HAP-1 (cell line): ENCODE data around the gene MFAP4.

ENCODE experiments used
- DNase-seq, 2 experiments: peaks; one replicate each; pipeline ENCODE4 v3.0.0-alpha.2; 2016 to 2020; ENCODE audit warnings: low spot score in 2 of 2
- H3K27me3 ChIP-seq: fragments of 250-450 bp; sonication (Bioruptor Pico); 2 replicates; pipeline ENCODE4 v1.5.1; 2020; ENCODE audit warnings: low read depth, mild to moderate bottlenecking, moderate library complexity
- H3K36me3 ChIP-seq: fragments of 250-450 bp; sonication (Bioruptor Pico); replicated peaks from 2 replicates; pipeline ENCODE4 v1.5.1; 2020; ENCODE audit warnings: mild to moderate bottlenecking
- H3K4me1 ChIP-seq: fragments of 250-450 bp; sonication (Bioruptor Pico); 2 replicates; pipeline ENCODE4 v1.5.1; 2020; ENCODE audit warnings: mild to moderate bottlenecking
- H3K4me3 ChIP-seq: fragments of 250-450 bp; sonication (Bioruptor Pico); 2 replicates; pipeline ENCODE4 v1.5.1; 2020; ENCODE audit warnings: mild to moderate bottlenecking, moderate library complexity
- H3K9me3 ChIP-seq: fragments of 250-450 bp; sonication (Bioruptor Pico); 2 replicates; pipeline ENCODE4 v1.5.1; 2020; ENCODE audit warnings: mild to moderate bottlenecking, moderate library complexity
- in situ Hi-C: fragments of 300-500 bp; cut with MboI; formaldehyde crosslinking; loops from 3 replicates; pipeline ENCODE4 v1.14.3; 2020; ENCODE audit warnings: low sequenced_read_pairs, inconsistent platforms, mixed read lengths

Gene MFAP4, protein sequence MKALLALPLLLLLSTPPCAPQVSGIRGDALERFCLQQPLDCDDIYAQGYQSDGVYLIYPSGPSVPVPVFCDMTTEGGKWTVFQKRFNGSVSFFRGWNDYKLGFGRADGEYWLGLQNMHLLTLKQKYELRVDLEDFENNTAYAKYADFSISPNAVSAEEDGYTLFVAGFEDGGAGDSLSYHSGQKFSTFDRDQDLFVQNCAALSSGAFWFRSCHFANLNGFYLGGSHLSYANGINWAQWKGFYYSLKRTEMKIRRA

GRCh38 chr17:19386974-19387920 is at the start of gene MFAP4:
Gene MFAP4 (minus strand): TSS chr17:19387190. CDS start chr17:19387155, 35 bp downstream.
- in situ Hi-C loops = no loop called here
- no peak for DNase-seq
- H3K4me1 ChIP-seq = no peaks in the 10 kb centered on the region
- H3K27me3 ChIP-seq = no peaks in the 10 kb centered on the region
- H3K4me3 ChIP-seq = no peak within 1 kb of the TSS
- peaks cover 24% of the 10 kb centered on the region for H3K36me3 ChIP-seq
- H3K9me3 ChIP-seq = no peaks in the 10 kb centered on the region

GRCh38 chr17:19433727-19434340 is 46.8 kb upstream of the MFAP4 start:
- in situ Hi-C loops = loop anchor here (10.0 kb wide), 1 partner anchor 61 kb away; no protein-coding TSS in a partner anchor
- Histone ChIP-seq H3K9me3 (peaks cover 3% of the 10 kb centered on the region; the same call in 1 of the 2 replicates), H3K36me3 (no peaks in the 10 kb centered on the region), H3K27me3 (no peaks in the 10 kb centered on the region), H3K4me1 (peaks cover 35% of the 10 kb centered on the region), H3K4me3 (no peak overlapping the region)
- no peak for DNase-seq

DNA sequence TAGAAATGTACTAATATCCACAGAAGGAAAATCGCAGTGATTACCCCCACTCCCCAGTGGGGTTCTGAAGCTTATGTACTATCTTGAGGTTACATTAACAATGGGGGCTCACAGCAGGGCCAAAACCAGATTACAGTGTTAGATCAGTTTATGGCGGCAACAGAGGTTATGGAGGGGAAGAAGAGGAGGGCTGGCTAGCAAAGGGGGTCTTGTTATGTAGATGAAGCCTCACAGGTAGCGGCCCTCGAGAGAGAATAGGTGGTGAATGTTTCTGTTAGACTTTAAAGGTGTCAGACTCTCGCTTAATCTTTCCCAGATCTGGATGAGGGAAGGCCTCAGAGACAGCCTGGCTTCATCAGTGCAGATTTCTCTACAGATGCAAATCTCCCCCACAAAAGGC is 46.3 kb upstream of the MFAP4 start:
- in situ Hi-C loops = loop anchor here (10.0 kb wide), 1 partner anchor 62 kb away; no protein-coding TSS in a partner anchor

DNA sequence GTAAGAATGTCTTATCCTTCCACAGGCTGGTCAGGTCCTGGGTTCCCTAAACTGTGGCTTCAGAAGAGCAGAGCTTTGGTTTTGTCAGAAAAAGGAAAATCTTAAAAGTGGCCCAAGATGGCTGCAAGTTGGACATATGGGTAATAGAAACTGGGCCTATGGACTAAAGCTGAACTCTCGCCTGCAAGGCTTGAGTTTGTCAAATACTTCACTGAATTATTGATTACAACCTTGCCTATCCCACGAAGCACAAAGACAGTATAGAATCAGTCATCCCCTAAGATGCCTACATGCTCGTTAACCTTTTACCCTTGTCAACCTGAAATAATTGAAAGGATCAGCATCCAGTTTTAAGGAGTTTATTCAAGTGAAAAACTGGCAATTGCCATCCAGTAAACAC is 44.7 kb upstream of the MFAP4 start:
- Histone ChIP-seq H3K36me3 (no peaks in the 10 kb centered on the region), H3K4me1 (peaks cover 29% of the 10 kb centered on the region), H3K9me3 (no peaks in the 10 kb centered on the region), H3K27me3 (no peaks in the 10 kb centered on the region), H3K4me3 (no peak overlapping the region)
- in situ Hi-C loops = loop anchor here (10.0 kb wide), 1 partner anchor 63 kb away; no protein-coding TSS in a partner anchor
- DNase-seq = no peak

More for the DNA sequence above, 46.3 kb upstream of the MFAP4 start:
- Histone ChIP-seq H3K27me3 (no peaks in the 10 kb centered on the region), H3K36me3 (no peaks in the 10 kb centered on the region), H3K4me1 (peaks cover 35% of the 10 kb centered on the region), H3K4me3 (no peak overlapping the region), H3K9me3 (no peaks in the 10 kb centered on the region; the same call in 1 of the 2 replicates)
- peak in 1 of 2 experiments; percentile 15 for DNase-seq

DNA sequence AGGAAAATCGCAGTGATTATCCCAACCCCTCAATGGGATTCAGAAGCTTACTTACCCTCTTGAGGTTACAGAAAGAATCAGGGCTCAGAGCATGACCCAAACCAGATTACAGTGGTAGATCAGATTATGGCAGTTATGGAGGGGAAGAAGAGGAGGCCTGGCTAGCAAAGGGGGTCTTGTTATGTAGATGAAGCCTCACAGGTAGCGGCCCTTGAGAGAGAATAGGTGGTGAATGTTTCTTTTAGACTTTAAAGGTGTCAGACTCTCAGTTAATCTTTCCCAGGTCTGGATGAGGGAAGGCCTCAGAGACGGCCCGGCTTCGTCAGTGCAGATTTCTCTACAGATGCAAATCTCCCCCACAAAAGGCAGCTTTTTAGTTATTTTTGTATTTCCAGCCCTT is 39.6 kb upstream of the MFAP4 start:
- Histone ChIP-seq H3K36me3 (no peaks in the 10 kb centered on the region), H3K4me3 (no peak overlapping the region), H3K9me3 (no peaks in the 10 kb centered on the region; the same call in 1 of the 2 replicates), H3K27me3 (no peaks in the 10 kb centered on the region), H3K4me1 (no peaks in the 10 kb centered on the region; the same call in 1 of the 2 replicates)
- DNase-seq = peak in 1 of 2 experiments; percentile 21
- in situ Hi-C loops = no loop called here

DNA sequence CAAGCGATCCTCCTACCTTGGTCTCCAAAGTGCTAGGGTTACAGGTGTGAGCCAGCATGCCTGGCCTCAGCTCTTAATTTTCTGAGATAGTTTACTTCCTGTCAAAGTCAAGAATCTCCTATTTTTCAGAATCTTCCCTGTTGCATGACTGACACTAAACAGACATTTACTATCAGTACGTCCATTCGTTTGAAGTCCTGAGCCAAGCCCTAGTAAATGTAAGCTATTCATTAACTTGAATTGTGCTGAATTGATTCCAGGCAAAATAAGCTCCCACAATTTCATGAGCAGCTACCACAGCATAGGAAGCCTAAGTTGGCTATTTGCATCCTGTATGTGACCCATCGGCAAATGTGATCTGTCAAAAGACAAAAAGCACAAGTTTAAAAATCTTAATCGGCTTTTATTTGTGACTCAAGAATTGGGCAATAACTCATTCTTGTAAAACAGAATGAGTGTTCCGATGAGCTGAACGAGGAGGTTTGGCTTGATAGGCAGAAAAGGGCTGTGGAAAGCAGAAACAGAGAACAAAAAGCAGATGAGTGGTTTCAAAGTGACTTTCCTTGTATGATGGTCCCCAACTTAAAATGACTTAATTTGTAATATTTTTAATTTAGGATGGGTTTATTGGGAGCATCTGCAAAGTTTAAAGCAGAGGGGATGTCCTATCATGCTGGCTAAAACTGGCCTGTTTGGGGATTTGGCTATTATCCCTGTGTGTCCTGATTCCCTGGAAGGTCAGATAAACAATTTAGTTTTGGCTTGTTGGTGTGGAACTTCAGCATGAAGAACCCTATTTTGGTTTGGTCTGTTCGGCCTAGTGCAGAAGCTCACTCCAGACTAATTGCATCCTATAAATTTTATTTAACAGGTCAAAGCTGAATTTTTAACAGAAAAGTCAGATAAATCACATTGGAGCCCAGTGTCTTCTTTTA is 38.2 kb upstream of the MFAP4 start:
- in situ Hi-C loops = no loop called here
- DNase-seq = no peak

GRCh38 chr17:19421926-19422325 is 34.9 kb upstream of the MFAP4 start:
- in situ Hi-C loops = no loop called here
- no peaks in the 10 kb centered on the region for H3K36me3 ChIP-seq
- no peak overlapping the region for H3K4me3 ChIP-seq
- H3K27me3 ChIP-seq = no peaks in the 10 kb centered on the region
- H3K9me3 ChIP-seq = no peaks in the 10 kb centered on the region; the same call in 1 of the 2 replicates
- DNase-seq = no peak
- no peaks in the 10 kb centered on the region; the same call in 1 of the 2 replicates for H3K4me1 ChIP-seq

More for the DNA sequence above, 38.2 kb upstream of the MFAP4 start:
- H3K4me3 ChIP-seq = no peak overlapping the region
- H3K27me3 ChIP-seq = no peaks in the 10 kb centered on the region
- H3K36me3 ChIP-seq = no peaks in the 10 kb centered on the region
- H3K4me1 ChIP-seq = no peaks in the 10 kb centered on the region; the same call in 1 of the 2 replicates
- no peaks in the 10 kb centered on the region; the same call in 1 of the 2 replicates for H3K9me3 ChIP-seq

DNA sequence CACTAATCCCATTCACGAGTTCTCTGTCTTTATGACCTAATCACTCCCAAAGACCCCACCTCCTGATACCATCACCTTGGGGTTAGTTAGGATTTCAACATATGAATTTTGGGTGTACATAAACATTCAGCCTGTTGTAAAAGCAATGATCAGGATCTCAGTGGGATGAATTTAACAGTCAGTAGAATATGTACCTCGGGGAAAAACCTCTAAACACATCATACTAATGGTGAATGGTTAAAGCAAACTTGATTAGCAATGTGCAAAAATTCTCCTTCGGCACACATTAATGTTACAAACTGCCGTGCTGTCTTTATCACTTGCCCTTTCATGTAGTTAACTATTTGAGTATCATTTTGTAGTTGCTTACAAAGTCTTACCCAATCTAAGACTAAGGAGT is 34.2 kb upstream of the MFAP4 start:
- DNase-seq = no peak
- Histone ChIP-seq H3K9me3 (no peaks in the 10 kb centered on the region; the same call in 1 of the 2 replicates), H3K27me3 (no peaks in the 10 kb centered on the region), H3K4me3 (no peak overlapping the region), H3K36me3 (no peaks in the 10 kb centered on the region), H3K4me1 (no peaks in the 10 kb centered on the region; the same call in 1 of the 2 replicates)
- in situ Hi-C loops = no loop called here

DNA sequence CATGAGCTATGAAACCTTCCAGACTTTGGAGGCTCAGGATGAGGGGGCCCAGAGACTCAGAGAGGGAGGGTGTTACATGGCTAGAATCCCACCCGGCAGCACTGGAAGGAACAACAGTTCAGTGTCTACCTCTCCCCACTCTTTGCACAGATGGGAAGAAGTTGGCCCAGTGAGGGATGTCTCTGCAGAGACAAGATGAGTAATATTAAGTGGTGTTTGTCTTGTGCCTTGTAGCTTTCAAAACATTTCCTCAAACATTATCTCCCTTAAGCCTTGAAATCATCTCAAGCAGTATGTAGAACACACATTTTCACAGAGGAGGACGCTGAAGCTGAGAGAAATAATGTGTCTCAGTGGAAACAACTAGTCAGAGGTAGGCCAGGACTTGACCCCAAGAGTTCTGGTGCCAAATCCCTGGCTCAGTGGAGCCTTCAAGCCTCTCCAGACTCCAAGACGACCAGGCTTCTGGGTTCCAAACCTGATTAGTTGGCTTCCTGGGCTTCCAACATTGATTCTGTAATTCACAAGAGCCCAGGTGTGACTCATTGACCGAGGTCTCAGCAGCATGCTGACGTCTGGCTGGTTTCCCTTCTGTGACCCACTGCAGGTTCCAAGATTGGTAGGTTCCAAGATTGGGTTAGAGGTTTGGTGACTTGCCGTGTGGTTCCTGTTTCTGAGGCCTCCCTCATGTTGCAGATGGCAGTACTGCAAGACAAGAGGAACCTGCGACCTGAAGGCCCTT is 31.4 kb upstream of the MFAP4 start:
- in situ Hi-C loops = no loop called here
- DNase-seq = no peak
- no peaks in the 10 kb centered on the region for H3K36me3 ChIP-seq
- H3K9me3 ChIP-seq = no peaks in the 10 kb centered on the region
- no peak overlapping the region for H3K4me3 ChIP-seq
- no peaks in the 10 kb centered on the region for H3K27me3 ChIP-seq
- no peaks in the 10 kb centered on the region; the same call in 1 of the 2 replicates for H3K4me1 ChIP-seq

DNA sequence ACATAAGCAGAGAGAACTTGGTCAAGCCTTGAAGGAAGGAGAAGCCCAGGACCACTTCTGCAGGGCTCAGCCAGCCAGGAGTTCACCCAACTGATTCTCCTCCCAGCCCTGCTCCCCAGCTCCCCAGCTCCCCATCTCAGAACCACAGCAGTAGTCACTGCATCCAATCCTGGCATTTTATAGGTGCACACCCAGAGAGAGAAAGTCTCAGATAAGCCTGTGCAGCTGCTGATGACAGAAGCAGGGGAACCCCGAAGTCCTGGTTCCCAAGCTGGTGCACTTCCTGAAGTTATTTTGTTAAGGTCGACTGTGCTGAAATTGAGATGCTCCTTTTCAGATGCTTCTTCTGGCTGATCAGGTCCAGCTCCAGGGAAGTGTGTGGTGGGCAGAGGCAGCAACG is 30.6 kb upstream of the MFAP4 start:
- DNase-seq = no peak
- in situ Hi-C loops = no loop called here
- H3K27me3 ChIP-seq = no peaks in the 10 kb centered on the region
- H3K4me1 ChIP-seq = no peaks in the 10 kb centered on the region; the same call in 1 of the 2 replicates
- no peak overlapping the region for H3K4me3 ChIP-seq
- H3K9me3 ChIP-seq = no peaks in the 10 kb centered on the region
- H3K36me3 ChIP-seq = no peaks in the 10 kb centered on the region

DNA sequence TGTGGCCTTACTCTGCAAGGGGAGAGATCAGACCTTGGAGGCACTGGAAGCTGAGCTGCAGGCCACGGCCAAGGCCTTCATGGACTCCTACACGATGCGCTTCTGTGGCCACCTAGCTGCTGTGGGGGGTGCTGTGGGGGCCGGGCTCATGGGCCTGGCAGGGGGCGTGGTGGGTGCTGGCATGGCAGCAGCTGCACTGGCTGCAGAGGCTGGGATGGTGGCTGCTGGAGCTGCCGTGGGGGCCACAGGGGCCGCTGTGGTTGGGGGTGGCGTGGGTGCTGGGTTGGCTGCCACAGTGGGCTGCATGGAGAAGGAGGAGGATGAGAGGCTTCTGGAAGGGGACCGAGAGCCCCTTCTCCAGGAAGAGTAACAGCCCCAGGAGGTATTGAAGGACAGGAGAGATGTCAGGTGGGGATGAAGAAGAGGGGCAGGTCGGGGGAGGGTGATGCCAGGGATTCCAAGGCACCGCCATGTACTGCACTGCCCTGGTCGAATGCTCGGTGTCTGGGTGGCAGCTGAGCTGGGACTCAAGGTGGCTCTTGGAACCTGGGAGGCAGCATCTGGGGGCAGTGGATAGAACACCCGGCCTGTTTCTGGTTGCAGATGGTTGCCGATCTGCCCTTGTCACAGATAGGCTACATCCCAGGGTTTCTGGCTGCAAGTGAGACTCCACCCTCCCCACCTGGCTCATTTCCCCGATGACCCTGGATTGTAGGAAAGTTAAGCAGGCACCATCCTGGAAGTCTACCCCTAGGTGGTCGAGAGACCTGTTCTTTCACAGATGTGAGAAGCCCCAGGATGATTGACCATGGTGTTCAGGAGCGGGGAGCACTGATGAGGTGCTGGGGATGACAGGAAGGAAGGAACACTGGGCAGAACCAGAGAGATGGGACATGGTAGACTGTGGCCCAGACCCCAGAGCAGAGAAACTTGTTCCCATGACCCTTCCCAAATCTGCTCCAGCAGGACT is 29.1 kb upstream of the MFAP4 start:
- no peak overlapping the region for H3K4me3 ChIP-seq
- no peaks in the 10 kb centered on the region for H3K4me1 ChIP-seq
- DNase-seq = no peak
- in situ Hi-C loops = no loop called here
- no peaks in the 10 kb centered on the region for H3K27me3 ChIP-seq
- no peaks in the 10 kb centered on the region for H3K36me3 ChIP-seq
- no peaks in the 10 kb centered on the region for H3K9me3 ChIP-seq
